Endothelial cell of umbilical vein (primary cell): ENCODE results near the gene AK4. TPM values are rescaled to one million over a fixed set of nuclear protein-coding genes. Genes with fewer than 3 reads are reported as not detected.

Source experiments
- BruUV-seq: library from RNA; stranded (reverse); fragments of 400-500 nt; replicated peaks from 2 replicates; lab custom pipeline; 2021; lab: Mats Ljungman, UMichigan
- CTCF ChIA-PET: fragments of 300-600, 350-600 bp; sonication (Branson Sonifier 250); formaldehyde crosslinking; loops from one replicate; lab custom pipeline; 2021; ENCODE audit warnings: antibody characterized with exemption, inconsistent platforms; lab: Charles Lee
- POLR2A ChIA-PET: fragments of 300-600, 350-600 bp; sonication (Branson Sonifier 250); formaldehyde crosslinking; loops from one replicate; lab custom pipeline; 2021; ENCODE audit warnings: antibody characterized with exemption, inconsistent platforms; lab: Charles Lee
- DNase-seq: peaks from one replicate; pipeline ENCODE4 v3.0.0-alpha.2; 2011; ENCODE audit warnings: low read depth, low spot score
- FAIRE-seq: peaks from 2 replicates; lab custom pipeline; 2011; peaks lifted over from hg19 to GRCh38; lab: Jason Lieb, UNC
- H2AFZ ChIP-seq: 2 replicates; pipeline ENCODE4 v1.6.0; 2012; ENCODE audit warnings: low read depth, low read length, control low read depth, inconsistent platforms
- H3K27ac ChIP-seq: 2 replicates; pipeline ENCODE4 v1.5.1; 2011; ENCODE audit warnings: low read depth, mild to moderate bottlenecking, control low read depth, low read length, moderate library complexity; ENCODE audit not compliant: insufficient read depth
- H3K27me3 ChIP-seq, 2 experiments: 2 replicates each; pipeline versions ENCODE4 v1.6.0 to v1.6.1; 2011; ENCODE audit warnings: low read length in 2 of 2, mixed read lengths in 1 of 2; ENCODE audit not compliant: control insufficient read depth in 2 of 2, insufficient read depth in 2 of 2
- H3K36me3 ChIP-seq, 2 experiments: 2 replicates in 1 of 2; 3 replicates in 1 of 2; pipeline ENCODE4 v1.5.1; 2011; ENCODE audit warnings: low read length in 2 of 2, mild to moderate bottlenecking in 1 of 2, moderate library complexity in 1 of 2; ENCODE audit not compliant: control insufficient read depth in 2 of 2, insufficient read depth in 2 of 2; ENCODE audit errors: extremely low read depth in 1 of 2
- H3K4me1 ChIP-seq: 3 replicates; pipeline ENCODE4 v1.5.1; 2011; ENCODE audit warnings: mild to moderate bottlenecking, low read length; ENCODE audit not compliant: control insufficient read depth, insufficient read depth; ENCODE audit errors: extremely low read depth
- H3K4me2 ChIP-seq: 2 replicates; pipeline ENCODE4 v1.6.1; 2011; ENCODE audit warnings: low read length, control low read depth, mixed read lengths; ENCODE audit not compliant: insufficient read depth
- H3K4me3 ChIP-seq, 3 experiments: fragments of 200-600 bp in 1 of 3; sonication (generic), shearing (Covaris generic) in 1 of 3; replicated peaks in 1 of 3; 2 replicates each; pipeline ENCODE4 v1.5.1; 2011 to 2016; ENCODE audit warnings: control low read depth in 3 of 3, low read length in 3 of 3, mild to moderate bottlenecking in 2 of 3, inconsistent platforms in 1 of 3, low read depth in 1 of 3, moderate library complexity in 1 of 3; ENCODE audit not compliant: insufficient read depth in 1 of 3
- H3K79me2 ChIP-seq: 2 replicates; pipeline ENCODE4 v1.6.0; 2012; ENCODE audit warnings: low read length, inconsistent platforms; ENCODE audit not compliant: control insufficient read depth, insufficient read depth
- H3K9ac ChIP-seq: replicated peaks from 2 replicates; pipeline ENCODE3; 2011; ENCODE audit warnings: low read length, control low read depth; ENCODE audit not compliant: insufficient read depth; ENCODE audit errors: extremely low read depth
- H3K9me1 ChIP-seq: replicated peaks from 3 replicates; pipeline ENCODE4 v1.6.0; 2011; ENCODE audit warnings: mild to moderate bottlenecking, low read length; ENCODE audit not compliant: control insufficient read depth, insufficient read depth; ENCODE audit errors: extremely low read depth
- H3K9me3 ChIP-seq: replicated peaks from 2 replicates; pipeline ENCODE4 v1.5.1; 2012; ENCODE audit warnings: low read length, inconsistent platforms; ENCODE audit not compliant: control insufficient read depth, insufficient read depth
- H4K20me1 ChIP-seq: replicated peaks from 2 replicates; pipeline ENCODE3; 2011; ENCODE audit warnings: mild to moderate bottlenecking, low read length; ENCODE audit not compliant: control insufficient read depth, insufficient read depth; ENCODE audit errors: extremely low read depth
- CTCF ChIP-seq, 2 donors: IDR thresholded peaks; 1 replicate in 1 of 2; 2 replicates in 1 of 2; pipeline ENCODE4 v1.5.1; 2011; ENCODE audit warnings: low read length in 2 of 2, mild to moderate bottlenecking in 2 of 2, moderate library complexity in 2 of 2, control low read depth in 1 of 2, inconsistent platforms in 1 of 2, low read depth in 1 of 2; ENCODE audit not compliant: insufficient read depth in 1 of 2; ENCODE audit errors: extremely low read depth in 1 of 2
- EZH2 ChIP-seq: IDR thresholded peaks from 2 replicates; pipeline ENCODE4 v1.6.1; 2012; ENCODE audit warnings: borderline replicate concordance, low read depth, mild to moderate bottlenecking, moderate library complexity, low read length, inconsistent platforms; ENCODE audit not compliant: severe bottlenecking
- FOS ChIP-seq: IDR thresholded peaks from 2 replicates; pipeline ENCODE4 v1.6.1; 2011; ENCODE audit warnings: mild to moderate bottlenecking, low read length, moderate library complexity, borderline replicate concordance; ENCODE audit not compliant: insufficient read depth
- GATA2 ChIP-seq: IDR thresholded peaks from 2 replicates; pipeline ENCODE4 v1.7.0; 2011; ENCODE audit warnings: low read depth, mild to moderate bottlenecking, moderate library complexity, mixed read lengths, low read length; ENCODE audit not compliant: insufficient read length, insufficient read depth
- JUN ChIP-seq: IDR thresholded peaks from 2 replicates; pipeline ENCODE4 v1.6.1; 2011; ENCODE audit warnings: borderline replicate concordance, low read depth; ENCODE audit not compliant: insufficient read length, insufficient read depth
- MAX ChIP-seq: IDR thresholded peaks from 2 replicates; pipeline ENCODE4 v1.6.1; 2011; ENCODE audit not compliant: insufficient read depth, insufficient read length
- MYC ChIP-seq: IDR thresholded peaks from one replicate; pipeline ENCODE4 v1.6.1; 2011; ENCODE audit warnings: mild to moderate bottlenecking, low read depth, low read length
- POLR2A ChIP-seq: IDR thresholded peaks from 2 replicates; pipeline ENCODE4 v1.6.1; 2012; ENCODE audit warnings: low read depth, mild to moderate bottlenecking, control low read depth, low read length
- POLR2AphosphoS5 ChIP-seq: IDR thresholded peaks from 2 replicates; pipeline ENCODE4 v1.6.1; 2012; ENCODE audit warnings: low read depth, mild to moderate bottlenecking, control low read depth, low read length, moderate library complexity; ENCODE audit not compliant: insufficient read depth
- dilution Hi-C: fragments of 300-500 bp; cut with MboI; formaldehyde crosslinking; loops from one replicate; pipeline ENCODE4 v1.15.0; 2019; ENCODE audit warnings: low sequenced_read_pairs; ENCODE audit not compliant: extremely low pct_ligation_motif_present
- intact Hi-C: fragments of 100-400 bp; cut with micrococcal nuclease; formaldehyde crosslinking; loops from one replicate; pipeline ENCODE4 v1.10.0; 2022
- polyA plus RNA-seq, 4 experiments: library from polyadenylated mRNA; depleted of rRNA in 3 of 4; stranded (reverse) in 3 of 4; unstranded in 1 of 4; fragments of >200 nt; gene quantifications; 2 replicates each; pipeline versions ENCODE4 v1.2.1 to v1.2.3, GENCODE V29; 2011 to 2012; ENCODE audit warnings: missing spikeins in 1 of 4
- total RNA-seq: library from RNA; stranded (reverse); gene quantifications from 2 replicates; pipeline ENCODE4 v1.2.3, GENCODE V29; 2021

The AK4 gene
- total and polyA plus RNA-seq, 2 donors (not counting 3 experiments of a cell fraction or from before 2014, with no cell fraction given) = 2.2 to 5.6 TPM

GRCh38 chr1:65208563-65208973, 60.6 kb downstream of the AK4 start:
- intact Hi-C loops (loop anchor here (2.0 kb wide), 1 partner anchor 60 kb away; the partner anchor contains the start of gene AK4), dilution Hi-C loops (no loop called here)
- H3K27ac ChIP-seq = no peak overlapping the region
- no TSS peak for BruUV-seq
- H3K4me2 ChIP-seq = no peak overlapping the region
- H4K20me1 ChIP-seq = no peaks in the 10 kb centered on the region
- no peak for DNase-seq
- POLR2A ChIA-PET = no interaction called here
- no peaks in the 10 kb centered on the region for H3K9me1 ChIP-seq
- no peak overlapping the region for H3K4me3 ChIP-seq
- no peak overlapping the region for H3K9ac ChIP-seq
- H3K27me3 ChIP-seq = peaks cover 0 to 2% of the 10 kb centered on the region in 2 experiments
- H2AFZ ChIP-seq = no peak overlapping the region
- CTCF ChIA-PET = interaction anchor here (0.9 to 2.2 kb wide), 20 partner anchors 7 to 1238 kb away, joined by 3 to 27 read pairs (median 6); no protein-coding TSS in a partner anchor
- TF ChIP-seq CTCF (IDR thresholded peaks at IDR 0.05; ENCODE audit: extremely low read depth in 1 of 2, insufficient read depth in 1 of 2, low read depth in 1 of 2, low read length in 2 of 2) (no peak), MAX (no peak), GATA2 (no peak), FOS (no peak), POLR2A (no peak), MYC (no peak), EZH2 (no peak), POLR2AphosphoS5 (no peak), JUN (no peak)
- no peaks in the 10 kb centered on the region for H3K79me2 ChIP-seq
- no peaks in the 10 kb centered on the region for H3K4me1 ChIP-seq
- no peaks in the 10 kb centered on the region for H3K9me3 ChIP-seq
- FAIRE-seq = no peak
- no peaks in the 10 kb centered on the region for H3K36me3 ChIP-seq
